Measurements from ENCODE around the gene PDE4DIP. TPM values are rescaled to one million over a fixed set of nuclear protein-coding genes. Genes with fewer than 3 reads are reported as not detected.
"Not testable (repeated sequence)": the region's sequence is repeated elsewhere in the genome, so short reads cannot be mapped to it uniquely, and the experiment has no call there.

PDE4DIP gene
- total RNA-seq, 2 donors from 2014 or later = 33.0 to 56.2 TPM

GRCh38 chr1:149024327-149024726 is 180.1 kb downstream of the PDE4DIP start:
- not testable (repeated sequence) for H3K4me1 Mint-ChIP-seq; H3K9me3 Mint-ChIP-seq; H3K4me1 ChIP-seq (ENCODE audit: control insufficient read depth, insufficient read depth, low read length); DNase-seq; H3K27me3 Mint-ChIP-seq (ENCODE audit: insufficient read depth); H3K36me3 ChIP-seq (ENCODE audit: control insufficient read depth, insufficient read depth, low read length); H3K27ac Mint-ChIP-seq; H3K9ac ChIP-seq (ENCODE audit: extremely low read depth, low read length, poor library complexity, severe bottlenecking); H3K36me3 Mint-ChIP-seq (ENCODE audit: low read depth); H3K27me3 ChIP-seq (ENCODE audit: control insufficient read depth, insufficient read depth, low read length, poor library complexity, severe bottlenecking); H3K4me3 ChIP-seq (ENCODE audit: low read length); H3K9me3 ChIP-seq (ENCODE audit: control insufficient read depth, low read length); H3K4me3 Mint-ChIP-seq; H3K27ac ChIP-seq (ENCODE audit: low read depth, low read length)
- WGBS, 2 experiments (ENCODE audit: insufficient coverage in 1 of 2, insufficient read length in 1 of 2) = no CpG with 5 or more reads among the region's 3 CpGs
- peak; percentile 35 for TF ChIP-seq CTCF (conservative IDR thresholded peaks at IDR 0.05)

- 100% methylated on average over 1 of the region's 3 CpGs; no CpG with 5 or more reads in 1 of the 2 experiments for WGBS, 2 experiments (ENCODE audit: insufficient coverage in 1 of 2, insufficient read length in 1 of 2)
- not testable (repeated sequence) for H3K36me3 Mint-ChIP-seq (ENCODE audit: low read depth); H3K27ac Mint-ChIP-seq
These were observed 189.7 kb downstream of the PDE4DIP start for GRCh38 chr1:149033916-149034315.

GRCh38 chr1:149043056-149043455 is 198.8 kb downstream of the PDE4DIP start:
- H3K4me1 Mint-ChIP-seq; DNase-seq; H3K27me3 Mint-ChIP-seq (ENCODE audit: insufficient read depth); H3K36me3 ChIP-seq (ENCODE audit: control insufficient read depth, insufficient read depth, low read length); H3K36me3 Mint-ChIP-seq (ENCODE audit: low read depth); H3K27me3 ChIP-seq (ENCODE audit: control insufficient read depth, insufficient read depth, low read length, poor library complexity, severe bottlenecking); H3K4me3 ChIP-seq (ENCODE audit: low read length); H3K27ac ChIP-seq (ENCODE audit: low read depth, low read length); H3K4me1 ChIP-seq (ENCODE audit: control insufficient read depth, insufficient read depth, low read length); H3K9ac ChIP-seq (ENCODE audit: extremely low read depth, low read length, poor library complexity, severe bottlenecking); H3K4me3 Mint-ChIP-seq; H3K27ac Mint-ChIP-seq; H3K9me3 ChIP-seq (ENCODE audit: control insufficient read depth, low read length): not testable (repeated sequence)
- peaks cover 15% of the 10 kb centered on the region for H3K9me3 Mint-ChIP-seq
- WGBS, 2 experiments (ENCODE audit: insufficient coverage in 1 of 2, insufficient read length in 1 of 2) = 95% methylated on average over 2 of the region's 4 CpGs; no CpG with 5 or more reads in 1 of the 2 experiments

More at GRCh38 chr1:149033916-149034315, 189.7 kb downstream of the PDE4DIP start:
- DNase-seq; H3K36me3 ChIP-seq (ENCODE audit: control insufficient read depth, insufficient read depth, low read length); H3K9ac ChIP-seq (ENCODE audit: extremely low read depth, low read length, poor library complexity, severe bottlenecking); H3K4me1 ChIP-seq (ENCODE audit: control insufficient read depth, insufficient read depth, low read length); H3K9me3 Mint-ChIP-seq; H3K4me3 Mint-ChIP-seq; H3K4me1 Mint-ChIP-seq; H3K9me3 ChIP-seq (ENCODE audit: control insufficient read depth, low read length); H3K27me3 ChIP-seq (ENCODE audit: control insufficient read depth, insufficient read depth, low read length, poor library complexity, severe bottlenecking); H3K4me3 ChIP-seq (ENCODE audit: low read length); H3K27ac ChIP-seq (ENCODE audit: low read depth, low read length): not testable (repeated sequence)
- H3K27me3 Mint-ChIP-seq (ENCODE audit: insufficient read depth) = peaks cover 13% of the 10 kb centered on the region

- not testable (repeated sequence) for H3K4me1 ChIP-seq (ENCODE audit: control insufficient read depth, insufficient read depth, low read length); DNase-seq; H3K9me3 ChIP-seq (ENCODE audit: control insufficient read depth, low read length); H3K27me3 Mint-ChIP-seq (ENCODE audit: insufficient read depth); H3K9me3 Mint-ChIP-seq; H3K4me3 ChIP-seq (ENCODE audit: low read length); H3K36me3 ChIP-seq (ENCODE audit: control insufficient read depth, insufficient read depth, low read length); H3K27ac Mint-ChIP-seq; H3K27me3 ChIP-seq (ENCODE audit: control insufficient read depth, insufficient read depth, low read length, poor library complexity, severe bottlenecking); H3K27ac ChIP-seq (ENCODE audit: low read depth, low read length); H3K4me1 Mint-ChIP-seq; H3K9ac ChIP-seq (ENCODE audit: extremely low read depth, low read length, poor library complexity, severe bottlenecking); H3K4me3 Mint-ChIP-seq
- peaks cover 12% of the 10 kb centered on the region for H3K36me3 Mint-ChIP-seq (ENCODE audit: low read depth)
- WGBS, 2 experiments (ENCODE audit: insufficient coverage in 1 of 2, insufficient read length in 1 of 2) = 80% methylated on average over 2 of the region's 3 CpGs; no CpG with 5 or more reads in 1 of the 2 experiments
These were observed 220.4 kb downstream of the PDE4DIP start for GRCh38 chr1:149064611-149065010.
